Thoracic aorta (tissue), 2 donors: ENCODE data around the gene OCRL. TPM values are rescaled to one million over a fixed set of nuclear protein-coding genes. Genes with fewer than 3 reads are reported as not detected.

ENCODE experiments used
- ATAC-seq: fragments of 150-250 bp; one replicate; pipeline ENCODE4 v1.8.0; 2017; ENCODE audit warnings: low read depth; ENCODE audit not compliant: insufficient number of reproducible peaks, low FRiP score
- DNase-seq: peaks from one replicate; pipeline ENCODE4 v3.0.0-alpha.2; 2020; ENCODE audit warnings: low spot score
- H3K27ac ChIP-seq, 2 donors: fragments of 200-600 bp; sonication (generic); 1 replicate in 1 of 2; 2 replicates in 1 of 2; pipeline ENCODE4 v1.5.1; 2016; ENCODE audit warnings: mild to moderate bottlenecking in 2 of 2, moderate library complexity in 2 of 2
- H3K27me3 ChIP-seq: fragments of 200-600 bp; sonication (generic); replicated peaks from 2 replicates; pipeline ENCODE4 v1.6.0; 2016; ENCODE audit warnings: mild to moderate bottlenecking; ENCODE audit not compliant: insufficient read depth
- H3K36me3 ChIP-seq: fragments of 200-600 bp; sonication (generic); one replicate; pipeline ENCODE4 v1.5.1; 2016
- H3K4me1 ChIP-seq, 2 donors: fragments of 200-600 bp; sonication (generic); 1 replicate in 1 of 2; 2 replicates in 1 of 2; pipeline versions ENCODE4 v1.5.1 to v1.6.0; 2016; ENCODE audit warnings: low read depth in 2 of 2, mild to moderate bottlenecking in 1 of 2; ENCODE audit not compliant: control insufficient read depth in 1 of 2
- H3K4me3 ChIP-seq: fragments of 200-600 bp; sonication (generic); 2 replicates; pipeline ENCODE4 v1.5.1; 2016; ENCODE audit warnings: mild to moderate bottlenecking
- H3K9me3 ChIP-seq: fragments of 200-600 bp; sonication (generic); 2 replicates; pipeline ENCODE4 v1.5.1; 2016
- CTCF ChIP-seq: fragments of 200-600 bp; sonication (generic); IDR thresholded peaks from one replicate; pipeline ENCODE4 v1.5.1; 2019; ENCODE audit warnings: antibody characterized with exemption
- total RNA-seq, 2 donors: library from RNA; depleted of rRNA; stranded (reverse); fragments of >200 nt; gene quantifications; one replicate each; pipeline versions ENCODE4 v1.1.0 to v1.2.3, GENCODE V29; 2016

Gene OCRL
- total RNA-seq, 2 donors from 2014 or later: 19.5 to 27.9 TPM

GRCh38 chrX:129594781-129595180 is 54.7 kb downstream of the OCRL start:
- no peak for TF ChIP-seq CTCF
- H3K27ac ChIP-seq: no peak overlapping the region
- H3K4me1 ChIP-seq: no peaks in the 10 kb centered on the region
- DNase-seq: no peak
- H3K27me3 ChIP-seq: no peaks in the 10 kb centered on the region
- no peak overlapping the region for H3K4me3 ChIP-seq
- H3K9me3 ChIP-seq: no peaks in the 10 kb centered on the region
- ATAC-seq: no peak
- no peaks in the 10 kb centered on the region for H3K36me3 ChIP-seq

GRCh38 chrX:129596077-129596476 is 56.0 kb downstream of the OCRL start:
- H3K36me3 ChIP-seq: no peaks in the 10 kb centered on the region
- H3K27ac ChIP-seq: no peak overlapping the region
- TF ChIP-seq CTCF: no peak
- H3K4me3 ChIP-seq: no peak overlapping the region
- no peaks in the 10 kb centered on the region for H3K27me3 ChIP-seq
- H3K4me1 ChIP-seq: no peaks in the 10 kb centered on the region
- H3K9me3 ChIP-seq: no peaks in the 10 kb centered on the region
- DNase-seq (no peak), ATAC-seq (no peak)

- Histone ChIP-seq H3K36me3 (no peaks in the 10 kb centered on the region), H3K4me1 (no peaks in the 10 kb centered on the region), H3K27ac (no peak overlapping the region), H3K9me3 (no peaks in the 10 kb centered on the region), H3K27me3 (no peaks in the 10 kb centered on the region), H3K4me3 (no peak overlapping the region)
- no peak for DNase-seq
- no peak for TF ChIP-seq CTCF
- ATAC-seq: no peak
Observed at GRCh38 chrX:129597905-129598304, 57.8 kb downstream of the OCRL start.

- no peak for TF ChIP-seq CTCF
- H3K9me3 ChIP-seq: no peaks in the 10 kb centered on the region
- H3K36me3 ChIP-seq: no peaks in the 10 kb centered on the region
- no peak for ATAC-seq
- no peak for DNase-seq
- H3K27ac ChIP-seq: no peak overlapping the region
- no peak overlapping the region for H3K4me3 ChIP-seq
- H3K27me3 ChIP-seq: no peaks in the 10 kb centered on the region
- H3K4me1 ChIP-seq: no peaks in the 10 kb centered on the region
Observed at GRCh38 chrX:129599499-129599898, 59.4 kb downstream of the OCRL start.

GRCh38 chrX:129599996-129600395 is 59.9 kb downstream of the OCRL start:
- ATAC-seq (no peak), DNase-seq (no peak)
- Histone ChIP-seq H3K36me3 (no peaks in the 10 kb centered on the region), H3K4me1 (no peaks in the 10 kb centered on the region), H3K27ac (no peak overlapping the region), H3K27me3 (no peaks in the 10 kb centered on the region), H3K4me3 (no peak overlapping the region), H3K9me3 (no peaks in the 10 kb centered on the region)
- TF ChIP-seq CTCF: no peak
